ENCODE measurements around the gene HOXB13.

The HOXB13 gene

DNA sequence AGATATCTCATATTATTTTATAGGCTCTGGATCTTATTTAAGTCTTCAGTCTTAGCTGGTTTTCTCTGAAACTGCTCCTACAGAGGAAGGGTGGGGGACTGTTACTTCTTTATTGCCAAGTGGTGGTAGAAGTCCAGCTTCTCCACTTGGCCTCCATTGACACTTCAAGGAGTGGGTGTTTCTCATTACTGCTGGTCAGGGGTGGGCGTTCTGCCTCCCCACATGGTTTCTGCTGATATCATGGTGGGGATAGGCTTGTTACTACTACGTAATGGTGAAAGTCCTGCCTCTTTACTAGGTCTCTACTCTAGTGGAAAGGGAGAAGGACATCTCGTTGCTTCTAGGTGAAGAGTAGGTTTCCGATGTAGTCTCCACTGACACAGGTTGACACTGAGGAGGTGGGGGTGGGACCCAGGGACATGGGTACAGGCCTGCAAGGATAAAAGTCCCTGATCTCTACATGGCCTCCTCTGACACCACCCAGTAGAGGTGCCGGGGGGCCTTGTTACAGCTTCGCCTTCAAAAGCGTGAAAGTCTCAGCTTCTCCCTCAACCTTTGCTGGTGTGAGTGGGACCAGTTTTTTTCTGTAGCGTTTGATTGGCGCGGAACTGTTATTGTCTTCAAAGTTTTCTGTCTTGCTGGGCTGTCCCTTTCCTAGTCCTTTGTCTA, 26.6 kb downstream of the HOXB13 start:
- no peak for DNase-seq

DNA sequence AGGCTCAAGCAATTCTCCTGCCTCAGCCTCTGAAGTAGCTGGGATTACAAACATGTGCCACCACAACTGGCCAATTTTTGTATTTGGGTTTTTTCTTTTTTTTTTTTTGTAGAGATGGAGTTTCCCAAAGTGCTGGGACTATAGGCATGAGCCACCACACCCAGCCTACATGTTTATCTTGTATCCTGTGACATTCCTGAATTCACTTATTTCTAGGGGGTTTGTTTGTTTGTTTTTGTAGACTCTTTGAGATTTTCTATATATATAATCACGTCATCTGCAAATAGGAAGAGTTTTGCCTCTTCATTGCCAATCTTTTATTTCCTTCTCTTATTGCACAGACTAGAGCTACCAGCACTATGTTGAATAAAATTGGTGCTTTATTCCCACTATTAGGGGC, 35.4 kb downstream of the HOXB13 start:
- no peak for DNase-seq

DNA sequence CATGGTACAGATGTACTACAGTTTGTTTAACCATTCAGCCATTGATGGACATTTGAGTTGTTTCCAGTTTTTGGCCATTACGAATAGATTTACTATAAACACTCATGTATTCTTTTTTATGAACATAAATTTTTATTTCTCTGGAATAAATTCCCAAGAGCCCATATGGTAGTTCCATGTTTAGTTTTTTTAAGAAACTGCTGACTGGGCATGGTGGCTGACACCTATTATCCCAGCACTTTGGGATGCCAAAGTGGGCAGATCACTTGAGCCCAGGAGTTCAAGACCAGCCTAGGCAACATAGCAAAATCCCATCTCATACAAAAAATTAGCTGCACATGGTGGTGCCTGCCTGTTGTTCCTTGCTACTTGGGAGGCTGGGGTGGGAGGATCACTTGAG, 36.5 kb downstream of the HOXB13 start:
- no peak for DNase-seq

DNA sequence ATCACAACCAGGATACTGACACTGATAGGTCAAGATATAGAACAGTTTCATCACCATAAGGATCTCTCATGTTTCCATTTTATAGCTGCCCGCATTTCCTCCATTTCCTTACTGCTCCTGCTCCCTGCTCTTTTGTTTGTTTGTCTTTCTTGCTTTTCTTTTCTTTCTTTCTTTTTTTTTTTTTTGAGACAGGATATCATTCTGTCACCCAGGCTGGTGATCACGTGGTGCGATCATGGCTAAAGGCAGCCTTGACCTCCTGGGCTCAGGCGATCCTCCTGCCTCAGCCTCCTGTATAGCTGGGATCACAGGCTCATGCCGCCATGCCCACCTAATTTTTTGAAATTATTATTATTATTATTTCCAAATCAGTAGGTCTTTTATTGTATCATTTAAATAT, 37.9 kb downstream of the HOXB13 start:
- DNase-seq: no peak

DNA sequence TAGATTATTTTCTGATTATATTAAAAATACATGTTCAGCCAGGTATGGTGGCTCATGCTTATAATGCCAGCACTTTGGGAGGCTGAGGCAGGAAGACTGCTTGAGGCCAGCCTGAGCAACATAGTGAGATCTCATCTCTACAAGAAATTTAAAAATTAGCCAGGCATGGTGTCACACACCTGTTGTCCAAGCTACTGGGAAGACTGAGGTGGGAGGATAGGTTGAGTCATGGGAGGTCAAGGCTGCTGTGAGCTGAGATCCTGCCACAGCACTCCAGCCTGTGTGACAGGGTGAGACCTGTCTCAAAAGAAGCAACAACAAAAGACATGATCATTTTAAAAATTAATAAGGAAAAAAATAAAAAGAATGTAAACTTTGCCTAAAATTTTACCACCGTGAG, 46.9 kb downstream of the HOXB13 start:
- no peak for DNase-seq

DNA sequence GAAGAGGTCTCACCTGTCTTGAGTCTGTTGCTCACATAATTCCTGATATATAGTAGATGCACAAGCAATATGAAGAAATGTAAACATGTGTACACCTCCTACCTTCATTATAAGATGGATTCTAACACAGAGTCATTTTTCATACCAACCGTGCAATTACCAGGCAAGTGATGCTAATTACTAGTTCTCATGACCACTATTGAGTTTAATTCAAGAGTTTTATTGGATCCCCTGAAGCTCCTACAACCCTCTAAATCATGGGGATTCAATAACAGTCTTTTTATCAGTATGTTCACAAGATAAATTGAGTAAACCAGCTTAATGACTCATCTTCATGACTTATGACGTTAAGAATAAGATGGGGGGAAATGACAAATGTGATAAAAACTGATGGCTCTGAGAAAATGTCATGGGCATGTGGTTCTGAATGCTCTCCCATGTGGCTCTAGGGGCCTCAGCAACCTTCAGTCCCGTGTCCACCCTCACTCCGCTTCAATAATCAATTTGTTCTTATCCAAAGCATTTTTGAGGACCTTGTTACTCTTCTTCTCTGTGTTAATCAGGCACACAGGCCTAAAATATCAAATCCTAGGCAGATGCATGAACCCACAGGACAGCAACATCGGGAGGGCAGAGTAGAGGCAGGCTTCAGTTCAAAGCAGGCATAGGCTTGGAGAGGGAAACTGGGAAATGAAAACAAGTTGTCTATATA, 49.0 kb downstream of the HOXB13 start:
- no peak for DNase-seq

DNA sequence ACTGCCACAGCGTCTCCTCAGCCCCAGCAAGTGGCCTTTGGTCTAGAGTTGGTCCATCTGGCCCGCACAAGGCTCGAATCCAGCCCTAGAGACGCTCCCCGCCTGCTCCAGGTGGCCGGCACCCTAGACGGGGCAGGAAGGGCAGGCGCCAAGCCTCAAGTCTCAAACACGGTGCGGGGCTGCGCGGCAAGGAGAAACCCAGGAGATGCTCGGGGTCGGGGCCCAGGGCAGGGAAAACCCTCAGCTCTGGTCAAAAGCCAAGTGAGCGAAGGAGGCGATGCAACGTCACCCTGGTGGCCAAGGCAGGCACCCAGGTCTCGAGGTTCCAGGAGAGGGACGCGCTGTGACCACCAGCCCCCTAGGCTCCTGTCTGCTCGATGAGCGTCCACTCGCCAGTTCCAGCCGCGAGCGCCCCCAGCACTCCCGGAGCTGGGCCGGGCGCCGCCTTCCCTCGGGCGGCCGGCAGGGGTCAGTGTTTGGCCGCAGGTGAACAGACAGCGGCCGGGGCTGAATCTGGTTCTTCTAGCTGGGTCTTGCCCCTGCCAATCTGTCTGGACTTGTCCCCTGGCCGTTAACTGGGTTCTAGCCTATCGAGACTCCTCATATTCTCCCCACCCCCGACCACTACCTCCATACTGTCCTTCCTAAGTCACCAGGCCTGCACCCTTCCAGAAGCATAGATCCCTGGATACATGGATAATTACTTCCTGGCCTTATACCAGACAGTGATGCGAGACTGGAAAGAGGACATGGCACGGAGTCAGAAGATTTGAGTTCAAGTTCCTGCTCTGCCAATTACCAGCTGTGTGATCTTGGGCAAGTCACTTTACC, 50.2 kb downstream of the HOXB13 start:
- DNase-seq: peak; percentile 81

DNA sequence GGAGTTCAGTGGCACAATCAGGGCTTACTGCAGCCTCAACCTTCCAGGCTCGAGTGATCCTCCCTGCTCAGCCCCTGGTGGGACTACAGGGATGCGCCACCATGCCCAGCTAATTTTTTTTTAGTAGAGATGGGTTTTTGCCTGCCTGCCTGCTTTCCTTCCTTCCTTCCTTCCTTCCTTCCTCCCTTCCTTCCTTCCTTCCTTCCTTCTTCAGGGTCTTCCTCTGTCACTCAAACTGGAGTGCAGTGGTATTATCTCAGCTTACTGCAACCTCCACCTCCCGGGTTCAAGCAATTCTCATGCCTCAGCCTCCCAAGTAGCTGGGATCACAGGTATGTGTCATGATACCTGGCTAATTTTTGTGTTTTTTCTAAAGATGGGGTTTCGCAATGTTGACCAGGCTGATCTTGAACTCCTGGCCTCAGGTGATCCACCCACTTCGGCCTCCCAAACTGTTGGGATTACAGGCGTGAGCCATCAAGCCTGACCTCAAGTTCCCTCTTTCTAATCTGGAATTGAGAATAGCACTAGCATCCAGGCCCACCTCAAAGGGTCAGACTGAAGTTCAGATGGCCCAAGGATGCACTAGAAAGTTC, 51.5 kb downstream of the HOXB13 start:
- no peak for DNase-seq
